ENCODE measurements around the gene PDSS2. TPM values are rescaled to one million over a fixed set of nuclear protein-coding genes. Genes with fewer than 3 reads are reported as not detected.

The PDSS2 gene
- polyA plus RNA-seq (2013, experiment 1 of 2): 10.0 TPM
- polyA plus RNA-seq (2013, experiment 2 of 2): 11.2 TPM

- no peaks in the 10 kb centered on the region; the same call in 1 of the 2 replicates for H3K27me3 ChIP-seq (ENCODE audit: insufficient read depth, low read length)
- no peaks in the 10 kb centered on the region for H3K4me1 ChIP-seq (ENCODE audit: insufficient read depth, low read length)
- H3K9me3 ChIP-seq (ENCODE audit: insufficient read depth, low read depth, low read length): no peaks in the 10 kb centered on the region
- H3K4me3 ChIP-seq (ENCODE audit: low read length): peak within 1 kb of the TSS; percentile 75
- H3K36me3 ChIP-seq (ENCODE audit: insufficient read depth, low read length): no peaks in the 10 kb centered on the region
- WGBS: under 1% methylated on average over 46 of the region's 46 CpGs
- H3K9ac ChIP-seq (ENCODE audit: low read depth, low read length): peak within 1 kb of the TSS; percentile 71
- H3K27ac ChIP-seq (ENCODE audit: low read depth, low read length): peak within 1 kb of the TSS; percentile 73
These were observed at the start of gene PDSS2 for GRCh38 chr6:107459283-107460082. Gene PDSS2, minus strand, starts transcription at chr6:107459564. Its CDS starts 279 bp downstream, at chr6:107459285.

- Histone ChIP-seq H3K9me3 (ENCODE audit: insufficient read depth, low read depth, low read length) (no peaks in the 10 kb centered on the region), H3K36me3 (ENCODE audit: insufficient read depth, low read length) (0 out of 2 replicates have a peak, but pooled peaks cover 3% of the 10 kb centered on the region), H3K27me3 (ENCODE audit: insufficient read depth, low read length) (no peaks in the 10 kb centered on the region), H3K4me1 (ENCODE audit: insufficient read depth, low read length) (peaks cover 35% of the 10 kb centered on the region), H3K4me3 (ENCODE audit: low read length) (no peak overlapping the region), H3K27ac (ENCODE audit: low read depth, low read length) (no peak overlapping the region), H3K9ac (ENCODE audit: low read depth, low read length) (no peak overlapping the region)
- WGBS: 94% methylated on average over 1 of the region's 1 CpG
These were observed 46.8 kb upstream of the PDSS2 start for GRCh38 chr6:107506145-107506544.

GRCh38 chr6:107504270-107505026, 45.1 kb upstream of the PDSS2 start:
- no peak overlapping the region for H3K4me3 ChIP-seq (ENCODE audit: low read length)
- WGBS: 90% methylated on average over 3 of the region's 4 CpGs
- H3K36me3 ChIP-seq (ENCODE audit: insufficient read depth, low read length): 0 out of 2 replicates have a peak, but pooled peaks cover 3% of the 10 kb centered on the region
- peaks cover 19% of the 10 kb centered on the region for H3K4me1 ChIP-seq (ENCODE audit: insufficient read depth, low read length)
- no peaks in the 10 kb centered on the region for H3K27me3 ChIP-seq (ENCODE audit: insufficient read depth, low read length)
- H3K9ac ChIP-seq (ENCODE audit: low read depth, low read length): no peak overlapping the region
- H3K27ac ChIP-seq (ENCODE audit: low read depth, low read length): no peak overlapping the region
- H3K9me3 ChIP-seq (ENCODE audit: insufficient read depth, low read depth, low read length): no peaks in the 10 kb centered on the region

GRCh38 chr6:107496892-107497684, 37.7 kb upstream of the PDSS2 start:
- Histone ChIP-seq H3K4me1 (ENCODE audit: insufficient read depth, low read length) (peaks cover 33% of the 10 kb centered on the region), H3K9ac (ENCODE audit: low read depth, low read length) (no peak overlapping the region), H3K4me3 (ENCODE audit: low read length) (no peak overlapping the region), H3K27ac (ENCODE audit: low read depth, low read length) (no peak overlapping the region), H3K9me3 (ENCODE audit: insufficient read depth, low read depth, low read length) (no peaks in the 10 kb centered on the region), H3K27me3 (ENCODE audit: insufficient read depth, low read length) (peaks cover 12% of the 10 kb centered on the region), H3K36me3 (ENCODE audit: insufficient read depth, low read length) (no peaks in the 10 kb centered on the region)
- no CpG with 5 or more reads among the region's 1 CpG for WGBS

- WGBS: 84% methylated on average over 2 of the region's 2 CpGs
- Histone ChIP-seq H3K9ac (ENCODE audit: low read depth, low read length) (no peak overlapping the region), H3K36me3 (ENCODE audit: insufficient read depth, low read length) (no peaks in the 10 kb centered on the region), H3K27me3 (ENCODE audit: insufficient read depth, low read length) (peaks cover 24% of the 10 kb centered on the region), H3K4me3 (ENCODE audit: low read length) (no peak overlapping the region), H3K4me1 (ENCODE audit: insufficient read depth, low read length) (peaks cover 39% of the 10 kb centered on the region), H3K27ac (ENCODE audit: low read depth, low read length) (no peak overlapping the region), H3K9me3 (ENCODE audit: insufficient read depth, low read depth, low read length) (no peaks in the 10 kb centered on the region)
These were observed 36.6 kb upstream of the PDSS2 start for GRCh38 chr6:107495971-107496370.

- no peak overlapping the region for H3K9ac ChIP-seq (ENCODE audit: low read depth, low read length)
- no peaks in the 10 kb centered on the region for H3K9me3 ChIP-seq (ENCODE audit: insufficient read depth, low read depth, low read length)
- WGBS: 83% methylated on average over 7 of the region's 7 CpGs
- H3K4me3 ChIP-seq (ENCODE audit: low read length): no peak overlapping the region
- H3K4me1 ChIP-seq (ENCODE audit: insufficient read depth, low read length): peaks cover 39% of the 10 kb centered on the region
- no peak overlapping the region for H3K27ac ChIP-seq (ENCODE audit: low read depth, low read length)
- H3K27me3 ChIP-seq (ENCODE audit: insufficient read depth, low read length): peaks cover 31% of the 10 kb centered on the region
- no peaks in the 10 kb centered on the region for H3K36me3 ChIP-seq (ENCODE audit: insufficient read depth, low read length)
These were observed 35.9 kb upstream of the PDSS2 start for GRCh38 chr6:107495196-107495643.

- peak overlapping the region; percentile 83; the same call in 1 of the 2 replicates for H3K4me3 ChIP-seq (ENCODE audit: low read length)
- H3K27me3 ChIP-seq (ENCODE audit: insufficient read depth, low read length): peaks cover 39% of the 10 kb centered on the region
- H3K36me3 ChIP-seq (ENCODE audit: insufficient read depth, low read length): no peaks in the 10 kb centered on the region
- H3K9me3 ChIP-seq (ENCODE audit: insufficient read depth, low read depth, low read length): no peaks in the 10 kb centered on the region
- no peak overlapping the region for H3K9ac ChIP-seq (ENCODE audit: low read depth, low read length)
- H3K4me1 ChIP-seq (ENCODE audit: insufficient read depth, low read length): peaks cover 40% of the 10 kb centered on the region
- WGBS: 46% methylated on average over 12 of the region's 12 CpGs
- no peak overlapping the region for H3K27ac ChIP-seq (ENCODE audit: low read depth, low read length)
These were observed 34.0 kb upstream of the PDSS2 start for GRCh38 chr6:107493158-107494057.

- 51% methylated on average over 11 of the region's 14 CpGs for WGBS
- no peaks in the 10 kb centered on the region for H3K36me3 ChIP-seq (ENCODE audit: insufficient read depth, low read length)
- H3K4me1 ChIP-seq (ENCODE audit: insufficient read depth, low read length): peaks cover 43% of the 10 kb centered on the region
- H3K27me3 ChIP-seq (ENCODE audit: insufficient read depth, low read length): peaks cover 53% of the 10 kb centered on the region
- no peaks in the 10 kb centered on the region for H3K9me3 ChIP-seq (ENCODE audit: insufficient read depth, low read depth, low read length)
- no peak overlapping the region for H3K9ac ChIP-seq (ENCODE audit: low read depth, low read length)
- H3K4me3 ChIP-seq (ENCODE audit: low read length): peak overlapping the region; percentile 83
- H3K27ac ChIP-seq (ENCODE audit: low read depth, low read length): no peak overlapping the region
These were observed 32.6 kb upstream of the PDSS2 start for GRCh38 chr6:107491760-107492660.

- Histone ChIP-seq H3K9me3 (ENCODE audit: insufficient read depth, low read depth, low read length) (no peaks in the 10 kb centered on the region), H3K27ac (ENCODE audit: low read depth, low read length) (no peak overlapping the region), H3K4me3 (ENCODE audit: low read length) (peak overlapping the region; percentile 83), H3K36me3 (ENCODE audit: insufficient read depth, low read length) (no peaks in the 10 kb centered on the region), H3K9ac (ENCODE audit: low read depth, low read length) (0 out of 2 replicates have a peak overlapping the region, but pooled peaks have one; percentile 7), H3K4me1 (ENCODE audit: insufficient read depth, low read length) (peaks cover 43% of the 10 kb centered on the region), H3K27me3 (ENCODE audit: insufficient read depth, low read length) (peaks cover 61% of the 10 kb centered on the region)
- WGBS: under 1% methylated on average over 37 of the region's 38 CpGs
These were observed 31.8 kb upstream of the PDSS2 start for GRCh38 chr6:107491138-107491609.

Data from HUES64 (cell line).